ENCODE results near the gene AFG1L.
A peak's percentile ranks its signal among the peaks of the same experiment; 100 is the strongest.
"Not testable (repeated sequence)": the region's sequence is repeated elsewhere in the genome, so short reads cannot be mapped to it uniquely, and the experiment has no call there.

The AFG1L gene

GRCh38 chr6:108294727-108295625 is at the start of gene AFG1L:
Gene AFG1L, plus strand, starts transcription at chr6:108295054. Its CDS starts 26 bp downstream, at chr6:108295080.
- DNase-seq (ENCODE audit: low read depth), result peak; percentile 69
- TF ChIP-seq CTCF (IDR thresholded peaks at IDR 0.05; ENCODE audit: control insufficient read depth, extremely low read depth, insufficient read depth), result no peak
- H3K4me3 ChIP-seq (ENCODE audit: low read depth, low read length), result peak within 1 kb of the TSS; percentile 93

- not testable (repeated sequence) for H3K4me3 ChIP-seq (ENCODE audit: low read depth, low read length); DNase-seq (ENCODE audit: low read depth)
Measured at GRCh38 chr6:108245095-108245494, 49.8 kb upstream of the AFG1L start.

GRCh38 chr6:108247965-108248536 is 46.8 kb upstream of the AFG1L start:
- peak; percentile 18; the same call in 1 of the 2 replicates for TF ChIP-seq CTCF (IDR thresholded peaks at IDR 0.05; ENCODE audit: control insufficient read depth, extremely low read depth, insufficient read depth)
- H3K4me3 ChIP-seq (ENCODE audit: low read depth, low read length), result no peak overlapping the region
- DNase-seq (ENCODE audit: low read depth), result no peak

- no peak for DNase-seq (ENCODE audit: low read depth)
- H3K4me3 ChIP-seq (ENCODE audit: low read depth, low read length), result no peak overlapping the region
- TF ChIP-seq CTCF (IDR thresholded peaks at IDR 0.05; ENCODE audit: control insufficient read depth, extremely low read depth, insufficient read depth), result peak; percentile 26; the same call in 1 of the 2 replicates
Measured at GRCh38 chr6:108250240-108250866, 44.5 kb upstream of the AFG1L start.

GRCh38 chr6:108251252-108251651 is 43.6 kb upstream of the AFG1L start:
- no peak for TF ChIP-seq CTCF (IDR thresholded peaks at IDR 0.05; ENCODE audit: control insufficient read depth, extremely low read depth, insufficient read depth)
- H3K4me3 ChIP-seq (ENCODE audit: low read depth, low read length), result no peak overlapping the region

GRCh38 chr6:108252055-108252454 is 42.8 kb upstream of the AFG1L start:
- TF ChIP-seq CTCF (IDR thresholded peaks at IDR 0.05; ENCODE audit: control insufficient read depth, extremely low read depth, insufficient read depth), result no peak
- no peak overlapping the region for H3K4me3 ChIP-seq (ENCODE audit: low read depth, low read length)
- no peak for DNase-seq (ENCODE audit: low read depth)

More at GRCh38 chr6:108251252-108251651, 43.6 kb upstream of the AFG1L start:
- DNase-seq (ENCODE audit: low read depth), result no peak

- no peak for TF ChIP-seq CTCF (IDR thresholded peaks at IDR 0.05; ENCODE audit: control insufficient read depth, extremely low read depth, insufficient read depth)
- H3K4me3 ChIP-seq (ENCODE audit: low read depth, low read length), result no peak overlapping the region
- no peak for DNase-seq (ENCODE audit: low read depth)
Measured at GRCh38 chr6:108253241-108253640, 41.6 kb upstream of the AFG1L start.

All from LNCaP clone FGC (cell line).